ENCODE data around the gene PARD6G. TPM values are rescaled to one million over a fixed set of nuclear protein-coding genes. Genes with fewer than 3 reads are reported as not detected.

PARD6G gene
- total and polyA plus RNA-seq, 10 of the 15 experiments (the other 5 are each of a cell fraction or from before 2014, with no cell fraction given): 0.20 to 2.0 (median 0.60) TPM

GRCh38 chr18:80168982-80169381, 78.3 kb downstream of the PARD6G start:
- POLR2A ChIA-PET: no interaction called here
- TF ChIP-seq ZNF384 (IDR thresholded peaks at IDR 0.05; ENCODE audit: borderline replicate concordance, low read depth, low read length): no peak
- no peak for TF ChIP-seq LARP7 (IDR thresholded peaks at IDR 0.05)
- TF ChIP-seq PAX5 (IDR thresholded peaks at IDR 0.05; ENCODE audit: borderline replicate concordance, low read depth, low read length): no peak
- TF ChIP-seq RB1 (IDR thresholded peaks at IDR 0.05; ENCODE audit: borderline replicate concordance): no peak
- TF ChIP-seq FOXK2 (IDR thresholded peaks at IDR 0.05): no peak
- TF ChIP-seq IRF5 (IDR thresholded peaks at IDR 0.05; ENCODE audit: borderline replicate concordance): no peak
- no peak for TF ChIP-seq SIN3A (IDR thresholded peaks at IDR 0.05; ENCODE audit: low read depth, low read length)
- TF ChIP-seq ZNF592 (IDR thresholded peaks at IDR 0.05): no peak
- no peak for TF ChIP-seq NFYB (IDR thresholded peaks at IDR 0.05; ENCODE audit: insufficient read depth, low read depth, low read length)
- no peak for TF ChIP-seq CHD4 (IDR thresholded peaks at IDR 0.05)
- no peak for TF ChIP-seq ZNF207 (IDR thresholded peaks at IDR 0.05; ENCODE audit: borderline replicate concordance)
- TF ChIP-seq CHD2 (IDR thresholded peaks at IDR 0.05; ENCODE audit: borderline replicate concordance, low read depth, low read length): no peak
- TF ChIP-seq E2F4 (IDR thresholded peaks at IDR 0.05; ENCODE audit: low read depth, low read length): no peak
- TF ChIP-seq CTCF (IDR thresholded peaks at IDR 0.05 in 2 of 3, conservative IDR thresholded peaks at IDR 0.05 in 1 of 3; ENCODE audit: control insufficient read depth in 2 of 3, extremely low read depth in 1 of 3, insufficient read depth in 1 of 3, low read depth in 3 of 3, low read length in 3 of 3): no peak

More at GRCh38 chr18:80168982-80169381, 78.3 kb downstream of the PARD6G start:
- no peaks in the 10 kb centered on the region for H4K20me1 ChIP-seq (ENCODE audit: control insufficient read depth, insufficient read depth)
- no TSS peak for BruUV-seq (replicated peaks)
- intact Hi-C loops (cut with micrococcal nuclease; ENCODE audit: unreplicated experiment) (no loop called here), in situ Hi-C loops (cut with MboI) (no loop called here)
- SMC1A ChIA-PET (ENCODE audit: uncharacterized antibody, unreplicated experiment): interaction anchor here (0.7 to 4.7 kb wide), 2 partner anchors 32 to 87 kb away, joined by 3 to 34 read pairs; no protein-coding TSS in a partner anchor
- no peak overlapping the region for H3K9ac ChIP-seq (ENCODE audit: control insufficient read depth, insufficient read depth, low read length)
- H2AFZ ChIP-seq (ENCODE audit: control insufficient read depth, low read depth, low read length): no peak overlapping the region
- no peaks in the 10 kb centered on the region for H3K36me3 ChIP-seq (ENCODE audit: control insufficient read depth in 2 of 2, insufficient read depth in 2 of 2, low read length in 1 of 2)
- ATAC-seq: no peak
- H3K4me3 ChIP-seq: no peak overlapping the region
- H3K9me3 ChIP-seq (replicated peaks; ENCODE audit: control insufficient read depth, insufficient read depth, low read length): peaks cover 3% of the 10 kb centered on the region; the same call in 2 of the 3 replicates
- RAD21 ChIA-PET (ENCODE audit: unreplicated experiment): interaction anchor here (1.3 kb wide), 1 partner anchor 88 kb away, joined by 3 read pairs; no protein-coding TSS in a partner anchor
- H3K79me2 ChIP-seq (ENCODE audit: control insufficient read depth, insufficient read depth, low read length): no peaks in the 10 kb centered on the region
- FAIRE-seq: no peak
- no peaks in the 10 kb centered on the region for H3K4me1 ChIP-seq (ENCODE audit: control insufficient read depth, insufficient read depth, low read length)
- 41% methylated on average over 15 of the region's 15 CpGs for WGBS (ENCODE audit: insufficient coverage, insufficient replicate concordance, low lambda C conversion rate, missing lambda C conversion rate)
- CTCF ChIA-PET: interaction anchor here (0.8 to 4.6 kb wide), 3 partner anchors 11 to 87 kb away, joined by 3 to 55 read pairs (median 19); no protein-coding TSS in a partner anchor
- no peak overlapping the region for H3K4me2 ChIP-seq (ENCODE audit: control insufficient read depth, insufficient read depth)
- no peak overlapping the region for H3K27ac ChIP-seq (ENCODE audit: control insufficient read depth, insufficient read depth)
- H3K27me3 ChIP-seq (replicated peaks in 1 of 2; ENCODE audit: control insufficient read depth in 2 of 2, insufficient read depth in 2 of 2, low read length in 1 of 2): no peaks in the 10 kb centered on the region
- DNase-seq (ENCODE audit: low read depth, low spot score): no peak

Data from GM12878 (cell line).